Stimulated activated CD4-positive, alpha-beta T cell treated with anti-CD3 and anti-CD28 coated beads, Interleukin-4, amount 100 ng/mL, for 4 hours (primary cell): ENCODE results near the gene IARS2.
"Not testable (repeated sequence)": the region's sequence is repeated elsewhere in the genome, so short reads cannot be mapped to it uniquely, and the experiment has no call there.

ENCODE experiments used
- DNase-seq, 2 experiments: peaks; one replicate each; pipeline ENCODE4 v3.0.0-alpha.2; 2020

IARS2 gene

GRCh38 chr1:220094016-220094911 lies at the start of gene IARS2:
IARS2 (plus strand) TSS chr1:220094132; CDS start chr1:220094217, 85 bp downstream.
- DNase-seq, result peak; percentile 92 to 93

- DNase-seq, result no peak
Measured at GRCh38 chr1:220044678-220045355, 49.1 kb upstream of the IARS2 start.

- no peak for DNase-seq
Measured at GRCh38 chr1:220045356-220046051, 48.4 kb upstream of the IARS2 start.

GRCh38 chr1:220046052-220046930 lies 47.6 kb upstream of the IARS2 start, which contains the start of gene EPRS1:
EPRS1 (minus strand) TSS chr1:220046505; CDS start chr1:220046388, 117 bp downstream.
- peak; percentile 89 to 95 for DNase-seq

DNA sequence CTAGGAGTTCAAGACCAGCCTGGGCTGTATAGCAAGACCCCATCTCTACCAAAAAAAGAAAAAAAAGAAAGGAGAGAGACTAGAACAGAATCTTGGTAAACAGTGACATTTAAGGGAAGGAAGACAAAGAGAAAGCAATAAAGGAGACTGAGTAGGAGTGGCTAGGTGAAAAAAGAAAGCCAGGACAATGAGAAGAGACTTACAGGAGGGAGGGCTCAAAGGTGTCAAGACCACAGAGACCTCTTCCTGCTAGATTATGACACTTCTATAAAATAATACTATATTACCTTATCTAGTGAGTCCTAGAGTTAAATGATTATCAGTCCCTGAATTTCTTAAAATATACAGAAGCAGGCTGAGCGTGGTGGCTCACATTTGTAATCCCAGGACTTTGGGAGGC lies 37.6 kb upstream of the IARS2 start:
- no peak for DNase-seq

DNA sequence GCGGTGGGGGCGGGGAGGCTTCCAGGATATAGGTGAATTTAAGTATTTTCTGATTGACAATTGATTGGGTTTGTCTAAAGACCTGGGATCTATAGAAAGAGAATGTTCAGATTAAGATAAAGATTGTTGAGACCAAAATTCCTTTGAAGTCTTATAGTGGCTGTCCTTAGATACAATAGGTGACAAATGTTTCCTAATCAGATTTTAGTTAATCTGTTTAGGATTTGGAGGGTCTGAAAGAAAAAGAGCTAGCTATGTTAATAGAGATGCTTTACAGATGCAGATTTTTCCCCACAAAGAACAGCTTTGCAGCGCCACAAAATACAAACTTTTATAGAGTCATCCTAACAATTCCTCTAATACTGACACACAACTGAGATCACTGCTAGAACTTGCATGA lies 33.1 kb upstream of the IARS2 start:
- no peak for DNase-seq

DNA sequence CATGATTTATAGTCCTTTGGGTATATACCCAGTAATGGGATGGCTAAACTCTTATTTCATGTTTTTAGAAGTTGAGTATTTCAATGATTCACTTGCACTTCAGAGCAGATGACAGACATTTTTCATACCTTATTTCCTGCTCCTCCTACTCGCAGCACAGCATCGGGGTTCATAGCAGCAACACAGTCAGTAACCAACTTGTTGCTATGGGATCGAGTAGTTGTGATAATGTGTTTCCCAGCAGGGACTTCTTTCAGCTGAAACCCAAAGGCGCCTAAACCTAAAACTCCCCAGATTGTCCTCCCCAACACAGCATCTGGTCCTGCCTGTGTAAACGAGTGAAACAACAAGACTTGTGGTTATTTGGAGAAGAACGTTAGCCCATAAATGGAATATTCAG lies 31.3 kb upstream of the IARS2 start:
- no peak for DNase-seq

DNA sequence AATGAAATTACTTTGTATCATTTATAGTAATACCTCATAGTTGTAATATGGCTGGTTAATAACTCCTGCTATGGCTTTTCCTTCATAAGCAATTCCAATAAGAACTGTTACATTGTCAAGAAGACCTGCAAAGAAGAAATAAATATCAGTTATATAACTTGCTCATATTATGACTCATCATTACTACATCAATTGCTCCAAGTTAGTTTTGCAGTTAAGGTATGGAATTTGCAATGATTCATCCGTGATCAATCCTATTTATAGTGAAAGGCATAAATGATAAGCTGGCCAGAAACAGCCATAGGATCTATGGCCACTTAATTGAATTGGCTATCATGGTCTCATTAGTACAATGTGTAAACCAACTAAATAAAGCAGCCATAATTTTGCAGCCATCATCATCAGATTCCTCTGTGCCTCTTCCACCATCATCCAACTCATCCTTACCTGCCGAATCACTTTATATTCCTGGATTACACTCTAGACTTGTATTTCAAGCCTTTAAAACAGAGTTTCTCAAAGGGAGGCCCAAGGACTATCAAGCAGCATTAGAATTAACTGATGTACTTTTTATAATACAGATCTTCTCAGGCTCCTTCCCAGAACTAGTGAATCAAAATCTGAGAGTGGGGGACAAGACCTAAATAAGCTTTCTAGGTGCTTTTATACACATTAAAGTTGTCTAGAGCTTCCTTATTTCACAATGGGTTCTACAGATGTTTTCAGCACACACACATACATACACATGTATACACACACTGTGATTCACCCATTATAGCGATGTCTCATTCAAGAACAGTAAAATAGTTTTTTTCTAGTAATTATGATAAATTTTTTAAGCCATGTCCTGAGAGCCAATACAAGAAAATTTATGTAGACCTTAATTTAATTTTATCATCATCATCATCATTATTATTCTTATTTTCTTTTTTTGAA lies 26.4 kb upstream of the IARS2 start:
- DNase-seq, result no peak

GRCh38 chr1:220076861-220077762 lies 16.8 kb upstream of the IARS2 start:
- no peak for DNase-seq

- no peak for DNase-seq
Measured at GRCh38 chr1:220077887-220078286, 16.0 kb upstream of the IARS2 start.

DNA sequence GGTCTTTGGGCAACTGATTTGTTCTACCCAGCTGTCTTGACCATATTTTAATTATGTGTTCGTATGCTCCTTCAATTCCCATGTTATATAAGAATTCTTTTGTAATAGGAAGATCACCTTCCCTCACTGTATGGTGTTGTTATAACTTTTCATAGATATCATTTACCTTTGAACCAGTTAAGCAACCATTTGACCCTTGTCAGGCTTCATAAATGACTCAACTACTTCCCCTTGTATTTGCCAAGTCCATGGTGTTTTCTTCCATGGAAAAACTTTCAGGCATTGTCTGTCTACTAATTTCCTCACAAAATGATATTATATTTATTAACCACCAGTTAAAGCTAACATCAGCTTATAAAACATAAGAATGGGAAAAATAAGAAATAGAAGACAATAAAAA lies 9.5 kb upstream of the IARS2 start:
- no peak for DNase-seq

DNA sequence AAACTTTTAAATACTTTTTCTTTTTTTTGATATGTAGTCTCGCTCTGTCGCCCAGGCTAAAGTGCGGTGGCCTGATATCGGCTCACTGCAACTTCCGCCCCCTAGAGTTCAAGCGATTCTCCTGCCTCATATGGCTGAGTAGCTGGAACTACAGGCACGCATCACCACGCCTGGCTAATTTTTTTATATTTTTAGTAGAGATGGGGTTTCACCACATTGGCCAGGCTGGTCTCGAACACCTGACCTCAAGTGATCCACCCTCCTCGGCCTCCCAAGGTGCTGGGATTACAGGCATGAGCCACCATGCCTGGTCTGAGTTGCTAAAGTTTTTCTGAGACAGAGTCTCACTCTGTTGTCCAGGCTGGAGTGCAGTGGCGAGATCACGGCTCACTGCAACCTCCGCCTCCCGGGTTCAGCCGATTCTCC lies 7.7 kb upstream of the IARS2 start:
- DNase-seq, result not testable (repeated sequence)

GRCh38 chr1:220089650-220090556 lies 4.0 kb upstream of the IARS2 start, which contains the start of gene BPNT1:
BPNT1 (minus strand) TSS chr1:220089788; CDS start chr1:220079846, 9,942 bp downstream.
- peak; percentile 96 for DNase-seq

- no peak for DNase-seq
Measured at GRCh38 chr1:220092694-220093093, 1.2 kb upstream of the IARS2 start.

DNA sequence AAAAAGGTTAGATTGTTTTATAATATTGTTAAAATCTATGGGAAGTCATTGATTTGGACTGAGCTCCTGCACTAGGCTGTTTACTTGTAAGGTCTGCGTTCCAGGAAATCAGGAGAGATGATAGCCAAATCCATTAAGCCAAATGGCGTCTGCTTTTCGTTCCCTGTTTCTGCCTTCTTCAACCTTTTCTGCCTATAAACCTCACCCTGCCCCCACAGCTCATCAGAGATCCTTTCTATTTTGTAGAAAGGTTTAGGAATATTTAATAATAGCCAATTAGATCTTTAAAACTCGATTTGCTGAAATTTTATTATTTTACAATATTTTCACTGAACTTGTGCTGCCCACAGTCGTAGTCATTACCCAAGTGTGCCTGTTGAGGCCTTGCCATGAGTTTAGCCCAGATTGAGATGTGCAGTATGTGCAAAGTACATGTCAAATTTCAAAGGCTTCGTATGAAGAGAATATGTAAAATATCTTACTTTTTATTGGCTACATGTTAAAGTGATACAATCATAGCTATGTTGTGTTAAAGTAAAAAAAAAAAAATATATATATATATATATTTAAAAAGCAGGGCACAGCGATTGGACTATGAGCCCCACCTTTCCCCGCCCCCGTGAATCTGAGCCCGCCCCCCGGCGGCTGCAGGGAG lies 444 bp upstream of the IARS2 start:
- DNase-seq, result no peak

- DNase-seq, result no peak
Measured at GRCh38 chr1:220099826-220100225, 5.9 kb downstream of the IARS2 start.

GRCh38 chr1:220110473-220110872 lies 16.5 kb downstream of the IARS2 start:
- DNase-seq, result not testable (repeated sequence)

DNA sequence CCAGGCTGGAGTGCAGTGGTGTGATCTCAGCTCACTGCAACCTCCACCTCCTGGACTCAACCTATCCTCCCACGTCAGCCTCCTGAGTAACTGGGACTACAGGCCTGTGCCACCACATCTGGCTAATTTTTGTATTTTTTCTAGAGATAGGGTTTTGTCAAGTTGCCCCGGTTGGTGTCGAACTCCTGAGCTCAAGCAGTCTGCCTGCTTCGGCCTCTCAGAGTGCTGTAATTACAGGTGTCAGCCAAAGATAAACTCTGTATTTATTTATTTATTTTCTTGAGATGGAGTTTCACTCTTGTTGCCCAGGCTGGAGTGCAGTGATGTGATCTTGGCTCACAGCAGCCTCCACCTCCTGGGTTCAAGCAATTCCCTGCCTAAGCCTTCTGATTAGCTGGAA lies 18.7 kb downstream of the IARS2 start:
- not testable (repeated sequence) for DNase-seq
